Ovary (tissue), 3 donors: ENCODE data around the gene TXNRD2.

Source experiments
- CTCF ChIP-seq, 3 donors: fragments of 450-650 bp in 2 of 3; fragments of 200-600 bp in 1 of 3; IDR thresholded peaks; one replicate each; pipeline versions ENCODE4 v1.5.1 to v1.8.0; 2016 to 2022; ENCODE audit warnings: antibody characterized with exemption in 3 of 3, mild to moderate bottlenecking in 1 of 3
- EP300 ChIP-seq: sonication (generic); formaldehyde crosslinking; IDR thresholded peaks from one replicate; pipeline ENCODE4 v1.6.1; 2017; ENCODE audit warnings: antibody characterized with exemption
- donor health status: DM: no; HTN: no; CAD: no.

- TF ChIP-seq EP300: no peak
- no peak for TF ChIP-seq CTCF (IDR thresholded peaks at IDR 0.05)
Observed at GRCh38 chr22:19972251-19972650, 30.6 kb upstream of the TXNRD2 start.
